ENCODE measurements around the gene LEKR1. TPM values are rescaled to one million over a fixed set of nuclear protein-coding genes. Genes with fewer than 3 reads are reported as not detected.

The LEKR1 gene
- total RNA-seq, 1 donor from 2014 or later: not detected

GRCh38 chr3:157045238-157045850 is 219.2 kb downstream of the LEKR1 start:
- intact Hi-C loops (cut with DNase I): no loop called here
- Histone ChIP-seq H3K4me3 (no peak overlapping the region), H3K4me1 (no peaks in the 10 kb centered on the region), H3K36me3 (no peaks in the 10 kb centered on the region), H3K27ac (no peak overlapping the region), H3K9me3 (no peaks in the 10 kb centered on the region), H3K27me3 (no peaks in the 10 kb centered on the region)
- no peak for DNase-seq (ENCODE audit: low spot score in 2 of 2)
- TF ChIP-seq, protein P1, sequence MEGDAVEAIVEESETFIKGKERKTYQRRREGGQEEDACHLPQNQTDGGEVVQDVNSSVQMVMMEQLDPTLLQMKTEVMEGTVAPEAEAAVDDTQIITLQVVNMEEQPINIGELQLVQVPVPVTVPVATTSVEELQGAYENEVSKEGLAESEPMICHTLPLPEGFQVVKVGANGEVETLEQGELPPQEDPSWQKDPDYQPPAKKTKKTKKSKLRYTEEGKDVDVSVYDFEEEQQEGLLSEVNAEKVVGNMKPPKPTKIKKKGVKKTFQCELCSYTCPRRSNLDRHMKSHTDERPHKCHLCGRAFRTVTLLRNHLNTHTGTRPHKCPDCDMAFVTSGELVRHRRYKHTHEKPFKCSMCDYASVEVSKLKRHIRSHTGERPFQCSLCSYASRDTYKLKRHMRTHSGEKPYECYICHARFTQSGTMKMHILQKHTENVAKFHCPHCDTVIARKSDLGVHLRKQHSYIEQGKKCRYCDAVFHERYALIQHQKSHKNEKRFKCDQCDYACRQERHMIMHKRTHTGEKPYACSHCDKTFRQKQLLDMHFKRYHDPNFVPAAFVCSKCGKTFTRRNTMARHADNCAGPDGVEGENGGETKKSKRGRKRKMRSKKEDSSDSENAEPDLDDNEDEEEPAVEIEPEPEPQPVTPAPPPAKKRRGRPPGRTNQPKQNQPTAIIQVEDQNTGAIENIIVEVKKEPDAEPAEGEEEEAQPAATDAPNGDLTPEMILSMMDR (IDR thresholded peaks at IDR 0.05): no peak

DNA sequence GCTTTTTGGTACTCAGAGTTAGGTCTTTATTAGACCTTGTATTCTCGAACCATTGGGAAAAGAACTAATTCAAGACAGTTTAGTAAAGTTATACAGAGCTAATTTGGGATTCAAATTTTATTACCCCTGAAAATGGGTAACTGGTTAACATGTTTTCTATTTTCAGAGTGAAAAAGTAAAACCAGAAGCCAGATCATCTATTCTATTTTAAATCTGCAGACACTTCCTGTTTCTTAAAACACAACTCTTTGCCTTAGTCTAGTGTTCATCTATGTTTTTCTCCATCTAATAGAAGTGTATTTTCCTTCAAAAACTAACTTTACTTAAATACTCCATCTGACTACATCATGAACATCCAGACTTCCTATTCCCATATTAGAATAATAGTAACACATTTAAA is 220.4 kb downstream of the LEKR1 start:
- H3K27me3 ChIP-seq: no peaks in the 10 kb centered on the region
- TF ChIP-seq, protein P1 (IDR thresholded peaks at IDR 0.05): no peak
- intact Hi-C loops (cut with DNase I): no loop called here
- no peak overlapping the region for H3K27ac ChIP-seq
- DNase-seq (ENCODE audit: low spot score in 2 of 2): no peak
- no peaks in the 10 kb centered on the region for H3K9me3 ChIP-seq
- H3K4me1 ChIP-seq: no peaks in the 10 kb centered on the region
- no peak overlapping the region for H3K4me3 ChIP-seq
- H3K36me3 ChIP-seq: no peaks in the 10 kb centered on the region

DNA sequence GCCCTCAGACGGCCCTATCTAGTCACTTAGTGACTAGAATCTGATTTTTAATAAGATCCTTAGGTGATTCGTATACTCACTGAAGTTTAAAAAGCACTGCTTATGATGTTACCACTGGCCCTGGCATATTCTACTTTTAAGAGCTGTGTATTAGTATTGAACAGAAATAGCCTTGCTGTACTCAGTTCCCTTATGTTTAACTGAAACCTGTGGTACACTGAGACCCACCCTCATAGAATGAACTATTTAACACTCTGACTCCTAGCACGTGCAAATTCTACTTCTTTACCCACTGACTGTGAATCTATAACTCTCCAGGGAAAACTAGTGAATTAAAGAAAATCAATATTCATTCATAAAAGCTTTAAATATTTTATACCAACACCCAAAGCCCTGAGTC is 224.9 kb downstream of the LEKR1 start:
- Histone ChIP-seq H3K27ac (no peak overlapping the region), H3K36me3 (no peaks in the 10 kb centered on the region), H3K9me3 (no peaks in the 10 kb centered on the region), H3K27me3 (no peaks in the 10 kb centered on the region), H3K4me1 (no peaks in the 10 kb centered on the region), H3K4me3 (no peak overlapping the region)
- intact Hi-C loops (cut with DNase I): no loop called here
- DNase-seq (ENCODE audit: low spot score in 2 of 2): no peak
- TF ChIP-seq, protein P1 (IDR thresholded peaks at IDR 0.05): no peak

- Histone ChIP-seq H3K27me3 (no peaks in the 10 kb centered on the region), H3K27ac (no peak overlapping the region), H3K9me3 (no peaks in the 10 kb centered on the region), H3K4me1 (no peaks in the 10 kb centered on the region), H3K4me3 (no peak overlapping the region), H3K36me3 (no peaks in the 10 kb centered on the region)
- no peak for DNase-seq (ENCODE audit: low spot score in 2 of 2)
- intact Hi-C loops (cut with DNase I): no loop called here
- TF ChIP-seq, protein P1 (IDR thresholded peaks at IDR 0.05): no peak
These were observed 225.4 kb downstream of the LEKR1 start for GRCh38 chr3:157051591-157051990.

- intact Hi-C loops (cut with DNase I): no loop called here
- TF ChIP-seq, protein P1 (IDR thresholded peaks at IDR 0.05): no peak
- no peaks in the 10 kb centered on the region for H3K9me3 ChIP-seq
- no peaks in the 10 kb centered on the region for H3K27me3 ChIP-seq
- no peaks in the 10 kb centered on the region for H3K4me1 ChIP-seq
- H3K27ac ChIP-seq: no peak overlapping the region
- H3K4me3 ChIP-seq: no peak overlapping the region
- H3K36me3 ChIP-seq: no peaks in the 10 kb centered on the region
- no peak for DNase-seq (ENCODE audit: low spot score in 2 of 2)
These were observed 229.9 kb downstream of the LEKR1 start for GRCh38 chr3:157056035-157056434.
